NCI-H1048 (cell line): Measurements from ENCODE around the gene WWOX.
"Not testable (repeated sequence)": the region's sequence is repeated elsewhere in the genome, so short reads cannot be mapped to it uniquely, and the experiment has no call there.

Experiments used
- DNase-seq: peaks from one replicate; lab custom pipeline; 2025; lab: John Stamatoyannopoulos, UW

WWOX gene

DNA sequence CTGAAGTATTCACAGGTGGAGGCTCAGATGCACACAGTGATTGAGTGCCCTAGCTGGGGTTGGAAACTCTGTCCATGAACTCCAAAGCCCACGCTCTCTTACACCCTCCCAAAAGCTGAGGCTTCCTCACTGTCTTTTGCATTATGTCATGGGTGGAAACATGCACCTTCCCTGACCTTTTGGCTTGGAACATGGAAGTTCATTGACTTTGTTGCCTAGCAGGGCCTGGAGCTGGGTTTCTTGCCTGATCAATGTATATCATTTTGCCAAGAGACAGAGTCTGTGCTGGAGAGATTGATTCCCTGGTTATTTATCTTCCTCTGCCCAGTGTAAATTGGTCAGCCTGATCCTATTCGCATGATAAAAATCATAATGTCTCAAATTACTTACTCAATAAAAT lies 942.7 kb downstream of the WWOX start:
- no peak for DNase-seq

DNA sequence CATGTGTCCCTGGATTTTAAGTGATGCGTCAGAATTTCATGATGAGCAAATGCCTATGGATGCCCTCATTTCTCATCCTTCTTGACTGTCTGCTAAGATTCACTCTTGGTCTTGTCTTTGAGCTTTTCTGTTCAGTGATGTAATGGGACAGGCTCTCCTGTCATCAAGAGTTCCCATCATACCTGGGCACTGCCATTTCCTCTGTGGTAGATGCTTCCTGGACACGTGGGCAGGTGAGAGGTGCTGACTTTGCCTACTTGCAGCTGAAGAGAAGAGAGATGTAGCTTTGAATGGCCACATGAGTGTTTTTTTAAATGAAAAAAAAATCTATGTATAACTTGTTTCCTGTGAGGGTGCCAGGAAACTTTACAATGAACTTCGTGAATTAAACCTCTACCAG lies 943.4 kb downstream of the WWOX start:
- DNase-seq = no peak

- DNase-seq = no peak
Measured at GRCh38 chr16:79045191-79045590, 945.7 kb downstream of the WWOX start.

GRCh38 chr16:79047337-79047736 lies 947.9 kb downstream of the WWOX start:
- no peak for DNase-seq

GRCh38 chr16:79049040-79049439 lies 949.6 kb downstream of the WWOX start:
- DNase-seq = no peak

DNA sequence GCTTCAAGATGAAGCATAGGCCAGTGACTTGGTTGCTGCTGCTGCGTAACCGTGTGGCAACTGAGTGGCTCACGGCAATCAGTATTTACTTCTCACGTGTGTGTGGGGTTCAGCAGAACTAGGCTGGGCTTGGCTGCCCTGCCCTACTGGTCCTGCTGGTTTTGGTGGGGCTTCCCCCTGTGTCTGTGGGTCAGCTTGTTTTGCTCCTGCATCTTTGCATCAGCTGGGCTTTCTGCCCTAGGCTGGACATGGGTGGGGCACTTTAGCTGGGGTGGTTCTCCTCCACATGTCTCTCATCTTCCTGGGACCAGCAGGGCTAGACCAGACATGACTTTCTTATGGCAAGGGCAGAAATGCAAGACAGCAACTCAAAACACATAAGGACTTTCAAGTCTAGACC lies 950.6 kb downstream of the WWOX start:
- DNase-seq = no peak

- DNase-seq = no peak
Measured at GRCh38 chr16:79051313-79051712, 951.9 kb downstream of the WWOX start.

- DNase-seq = not testable (repeated sequence)
Measured at GRCh38 chr16:79052198-79052597, 952.7 kb downstream of the WWOX start.

DNA sequence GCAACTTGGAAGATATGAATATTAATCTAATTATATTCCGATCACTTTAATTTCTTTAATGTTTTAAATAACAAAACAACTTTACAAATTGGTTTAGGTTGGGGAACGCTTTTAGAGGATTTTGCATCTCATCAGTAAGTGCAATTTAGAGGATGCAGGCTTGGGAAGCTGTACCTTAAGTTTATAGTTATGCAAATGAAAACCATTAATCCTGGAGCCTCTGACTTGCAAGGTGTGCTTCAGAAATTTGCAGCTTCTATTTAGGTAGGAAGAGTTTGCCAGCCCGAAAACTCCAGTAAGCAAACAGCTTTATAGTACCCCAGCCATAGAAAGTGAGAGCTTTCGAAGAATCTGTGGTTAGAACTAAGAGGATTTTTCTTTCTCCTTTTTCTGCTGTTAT lies 954.1 kb downstream of the WWOX start:
- DNase-seq = no peak

- DNase-seq = no peak
Measured at GRCh38 chr16:79054211-79054984, 954.9 kb downstream of the WWOX start.

DNA sequence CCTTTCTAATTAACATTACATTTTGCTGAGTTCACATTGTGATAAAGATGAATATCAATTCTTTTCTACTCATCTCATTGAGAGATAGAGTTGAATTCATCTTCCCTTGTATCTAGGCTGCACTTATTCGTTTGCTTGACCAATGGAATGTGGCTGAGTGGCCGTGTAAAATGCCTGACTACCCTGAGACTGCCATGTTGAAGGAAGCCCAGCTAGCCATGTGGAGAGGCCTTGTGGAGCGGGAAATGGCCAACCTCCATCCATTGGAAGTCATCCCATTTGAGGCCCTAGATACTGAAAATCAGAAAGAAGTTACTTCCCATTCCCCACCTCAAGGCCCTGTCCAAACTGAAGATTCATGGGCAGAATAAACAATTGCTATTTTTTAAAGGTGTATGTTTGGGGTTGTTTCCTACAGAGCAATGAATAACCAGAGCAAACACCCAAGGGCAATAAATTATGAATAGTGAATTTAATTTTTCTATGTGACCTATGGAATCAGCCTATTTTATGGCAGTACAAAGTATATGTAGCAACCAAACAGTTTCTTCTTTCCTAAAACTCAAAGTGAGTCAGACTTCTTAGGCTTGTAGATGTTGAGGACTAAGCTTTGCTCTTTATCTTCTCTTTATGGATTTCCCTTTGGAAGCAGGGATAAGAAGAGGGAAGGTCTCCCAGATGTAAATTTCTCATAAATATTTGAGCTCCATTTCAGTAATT lies 956.0 kb downstream of the WWOX start:
- DNase-seq = no peak

GRCh38 chr16:79061181-79061580 lies 961.7 kb downstream of the WWOX start:
- DNase-seq = no peak

- no peak for DNase-seq
Measured at GRCh38 chr16:79062336-79062735, 962.9 kb downstream of the WWOX start.

DNA sequence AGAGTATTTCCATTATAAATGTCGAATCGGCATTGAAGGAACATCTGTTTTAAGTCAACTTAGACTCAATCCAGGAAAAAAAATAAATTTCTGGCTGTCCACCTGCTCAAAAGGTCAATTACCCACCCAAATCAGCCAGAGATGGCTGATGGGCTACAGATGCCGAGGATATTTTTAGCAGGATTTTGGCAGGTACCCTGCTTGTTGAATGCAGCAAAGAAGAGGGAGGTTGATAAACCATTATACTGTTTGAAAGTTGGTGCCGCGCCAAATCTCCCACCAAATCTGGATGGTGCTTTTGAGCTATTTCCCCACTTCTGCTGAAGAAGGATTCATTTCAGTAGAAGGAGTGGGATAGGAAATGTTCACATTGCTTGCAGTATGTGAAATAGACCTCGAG lies 963.4 kb downstream of the WWOX start:
- no peak for DNase-seq

GRCh38 chr16:79064256-79064972 lies 965.0 kb downstream of the WWOX start:
- DNase-seq = no peak

DNA sequence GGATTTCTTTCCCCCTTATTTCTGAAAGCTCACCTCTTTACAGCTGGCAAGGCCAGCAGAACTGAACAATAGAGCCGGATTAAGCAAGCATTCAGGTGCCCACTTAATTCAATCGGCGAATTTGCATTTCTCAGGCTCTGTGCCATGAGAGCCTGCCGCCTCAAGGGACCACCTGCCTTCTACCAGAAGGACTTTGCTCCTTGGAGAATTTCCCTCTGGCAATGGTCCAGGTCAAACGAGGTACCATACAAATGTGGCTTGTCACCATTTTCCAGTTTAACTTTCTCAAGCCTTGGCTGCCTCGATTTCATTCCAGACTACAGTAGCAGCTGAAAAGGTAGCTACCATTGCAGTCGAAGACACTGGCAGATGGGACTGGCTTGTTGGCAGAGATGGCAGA lies 967.1 kb downstream of the WWOX start:
- DNase-seq = no peak

- no peak for DNase-seq
Measured at GRCh38 chr16:79067600-79067999, 968.1 kb downstream of the WWOX start.

- DNase-seq = no peak
Measured at GRCh38 chr16:79069121-79069520, 969.7 kb downstream of the WWOX start.

GRCh38 chr16:79069633-79070032 lies 970.2 kb downstream of the WWOX start:
- DNase-seq = no peak

DNA sequence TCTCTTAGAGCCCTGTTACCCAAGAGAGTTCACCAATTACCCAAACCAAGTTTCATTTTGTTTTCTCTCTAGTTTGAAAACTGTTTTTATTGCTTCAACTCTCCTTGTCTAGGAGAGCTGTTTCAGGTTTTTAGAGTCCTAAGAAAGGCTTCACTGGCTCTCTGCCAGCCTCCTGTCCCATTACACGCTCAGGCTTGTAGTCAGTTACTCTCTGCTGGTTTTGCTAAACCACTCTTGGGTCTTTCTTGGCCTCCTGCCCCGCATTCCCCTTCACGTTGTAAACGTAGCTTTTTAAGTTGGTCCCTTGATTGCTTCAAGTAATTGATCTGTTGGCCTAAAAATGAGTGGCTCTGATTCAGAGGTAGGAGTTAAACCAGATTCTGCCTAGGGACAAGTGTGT lies 972.0 kb downstream of the WWOX start:
- DNase-seq = no peak

DNA sequence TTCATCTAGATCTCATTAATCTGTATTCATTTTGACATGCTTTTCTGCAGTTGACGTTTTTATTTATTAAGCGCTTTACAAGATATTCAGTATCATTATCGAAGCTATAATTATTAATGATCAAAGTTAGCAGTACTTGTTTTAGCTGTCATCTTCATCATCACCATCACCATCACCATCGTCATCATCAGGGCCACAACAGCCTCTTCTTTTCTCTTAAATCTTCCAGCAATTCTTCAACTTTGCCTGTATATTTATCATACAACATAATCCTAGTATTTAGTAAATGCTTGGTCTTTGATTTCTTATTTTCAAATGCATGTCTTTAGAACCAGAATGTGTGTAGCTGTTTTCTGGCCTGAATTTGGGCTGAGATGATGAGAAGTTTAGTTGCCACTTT lies 973.1 kb downstream of the WWOX start:
- no peak for DNase-seq

DNA sequence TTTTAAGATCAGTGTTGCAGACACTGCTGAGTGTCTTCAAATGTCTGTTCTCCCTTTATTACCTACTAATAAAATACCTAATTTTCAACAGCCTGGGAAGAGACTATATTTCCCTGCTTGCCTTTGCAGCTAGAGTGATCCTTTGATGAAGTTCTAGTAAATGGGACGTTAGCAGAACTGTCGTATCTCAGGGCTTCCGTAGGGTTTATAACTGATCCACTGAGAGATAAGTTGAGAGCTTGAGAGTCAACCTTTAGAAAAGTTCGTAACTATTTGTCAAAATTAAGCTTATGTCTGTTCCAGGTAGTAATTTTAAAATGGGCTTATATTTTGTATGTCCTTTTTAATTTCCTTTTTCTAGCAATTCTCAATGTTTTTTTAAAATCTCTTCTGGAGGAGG lies 974.1 kb downstream of the WWOX start:
- no peak for DNase-seq

DNA sequence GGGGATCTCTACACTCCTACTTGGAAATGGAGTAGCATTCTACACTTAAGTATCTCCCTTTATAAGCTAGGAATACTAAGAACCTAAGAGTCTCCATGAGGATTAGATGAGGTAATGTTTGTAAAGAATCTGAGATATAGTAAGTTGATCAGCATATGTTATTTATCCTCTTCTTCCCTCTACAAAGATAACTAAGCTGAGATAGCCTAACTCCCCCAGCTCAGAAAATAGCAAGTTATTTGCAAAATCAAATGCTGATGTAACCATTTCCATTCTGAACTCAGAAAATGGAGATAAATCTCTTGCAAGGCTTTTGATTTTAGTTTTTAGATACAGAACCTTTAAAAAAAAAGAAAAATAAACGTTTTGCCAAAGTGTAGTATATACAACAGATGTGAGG lies 975.1 kb downstream of the WWOX start:
- no peak for DNase-seq
